GM12874 (cell line): ENCODE measurements around the gene SRRD.

Experiments used
- TF ChIP-seq, protein P1 (sequence below): IDR thresholded peaks from 2 replicates; pipeline ENCODE4 v1.5.1; 2011; ENCODE audit warnings: low read depth, mild to moderate bottlenecking, control low read depth, low read length, moderate library complexity; ENCODE audit not compliant: insufficient read depth

SRRD gene

GRCh38 chr22:26470807-26471206 is 12.9 kb upstream of the SRRD start:
- TF ChIP-seq, protein P1, sequence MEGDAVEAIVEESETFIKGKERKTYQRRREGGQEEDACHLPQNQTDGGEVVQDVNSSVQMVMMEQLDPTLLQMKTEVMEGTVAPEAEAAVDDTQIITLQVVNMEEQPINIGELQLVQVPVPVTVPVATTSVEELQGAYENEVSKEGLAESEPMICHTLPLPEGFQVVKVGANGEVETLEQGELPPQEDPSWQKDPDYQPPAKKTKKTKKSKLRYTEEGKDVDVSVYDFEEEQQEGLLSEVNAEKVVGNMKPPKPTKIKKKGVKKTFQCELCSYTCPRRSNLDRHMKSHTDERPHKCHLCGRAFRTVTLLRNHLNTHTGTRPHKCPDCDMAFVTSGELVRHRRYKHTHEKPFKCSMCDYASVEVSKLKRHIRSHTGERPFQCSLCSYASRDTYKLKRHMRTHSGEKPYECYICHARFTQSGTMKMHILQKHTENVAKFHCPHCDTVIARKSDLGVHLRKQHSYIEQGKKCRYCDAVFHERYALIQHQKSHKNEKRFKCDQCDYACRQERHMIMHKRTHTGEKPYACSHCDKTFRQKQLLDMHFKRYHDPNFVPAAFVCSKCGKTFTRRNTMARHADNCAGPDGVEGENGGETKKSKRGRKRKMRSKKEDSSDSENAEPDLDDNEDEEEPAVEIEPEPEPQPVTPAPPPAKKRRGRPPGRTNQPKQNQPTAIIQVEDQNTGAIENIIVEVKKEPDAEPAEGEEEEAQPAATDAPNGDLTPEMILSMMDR: no peak

DNA sequence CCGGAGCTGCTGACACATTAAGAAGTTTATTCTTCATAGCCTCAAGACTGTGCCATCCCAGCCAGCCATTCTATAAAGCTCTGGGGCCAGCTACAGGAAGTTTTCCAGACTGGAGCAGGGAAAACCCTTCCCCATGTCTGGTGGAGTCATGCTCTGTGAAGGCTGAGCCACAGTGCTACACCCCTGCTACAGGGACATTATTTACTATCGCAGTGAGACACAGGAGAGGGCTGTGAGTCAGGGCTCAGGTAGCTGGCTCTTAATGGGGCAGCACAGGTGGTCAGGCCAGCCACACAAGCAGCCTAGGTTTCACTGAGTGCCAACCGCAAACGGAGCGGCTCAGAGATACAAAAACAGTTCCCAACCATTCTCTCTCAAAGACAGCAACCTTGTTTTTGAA is 12.2 kb upstream of the SRRD start:
- TF ChIP-seq, protein P1: no peak

GRCh38 chr22:26474682-26475081 is 9.0 kb upstream of the SRRD start:
- TF ChIP-seq, protein P1: no peak

GRCh38 chr22:26476705-26477340 is 6.9 kb upstream of the SRRD start:
- TF ChIP-seq, protein P1: no peak

DNA sequence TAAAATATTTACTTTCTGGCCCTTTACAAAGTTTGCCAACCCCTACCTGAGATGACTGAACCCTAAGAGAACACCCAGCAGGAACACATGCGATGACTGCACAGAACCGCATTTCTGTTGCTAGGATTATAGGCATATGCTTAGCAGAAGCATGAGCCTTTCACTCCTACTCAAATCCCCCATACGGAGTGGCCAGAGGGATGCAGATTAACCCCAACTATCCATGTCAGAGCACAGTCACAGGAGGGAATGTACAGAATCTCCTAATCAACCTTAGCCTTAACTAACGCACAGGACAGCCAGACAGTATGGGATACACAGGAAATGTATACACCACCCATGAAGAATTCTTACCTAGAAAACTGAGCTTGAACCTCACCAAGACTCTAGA is 6.3 kb upstream of the SRRD start:
- TF ChIP-seq, protein P1: no peak

DNA sequence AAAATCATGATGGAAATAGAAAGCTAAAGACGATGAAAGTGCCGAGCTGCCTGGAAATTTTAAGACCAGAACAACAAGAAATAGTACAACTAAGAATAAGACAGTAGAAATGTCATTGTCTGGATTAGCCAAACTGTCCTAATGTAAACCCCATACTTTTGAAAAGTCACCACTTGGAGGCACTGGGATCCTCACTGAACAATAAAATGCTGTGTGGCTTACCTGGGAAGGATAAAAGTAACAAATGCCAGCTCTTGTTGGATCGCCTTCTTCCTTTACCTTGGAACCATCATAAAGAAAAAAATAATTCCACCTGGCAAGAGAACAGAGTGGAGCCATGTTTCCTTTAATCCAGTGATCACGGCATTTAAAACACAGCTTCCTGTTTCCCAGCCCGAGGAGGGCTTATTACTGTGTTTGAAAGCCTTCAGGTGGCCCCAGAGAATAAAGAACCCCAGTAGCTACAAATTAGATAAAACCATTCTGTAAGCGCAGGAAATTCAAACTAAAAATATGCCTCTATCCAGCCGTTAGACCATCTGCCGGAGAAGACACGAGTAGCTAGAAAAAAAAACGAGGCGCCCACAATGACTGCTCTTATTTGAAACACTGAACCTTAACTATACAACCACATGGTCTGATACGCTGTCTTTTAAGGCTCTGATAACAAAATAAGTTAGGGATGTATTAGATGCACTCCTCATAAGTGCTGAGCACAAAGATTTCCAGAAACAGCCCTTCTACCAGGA is 4.5 kb upstream of the SRRD start:
- TF ChIP-seq, protein P1: no peak

DNA sequence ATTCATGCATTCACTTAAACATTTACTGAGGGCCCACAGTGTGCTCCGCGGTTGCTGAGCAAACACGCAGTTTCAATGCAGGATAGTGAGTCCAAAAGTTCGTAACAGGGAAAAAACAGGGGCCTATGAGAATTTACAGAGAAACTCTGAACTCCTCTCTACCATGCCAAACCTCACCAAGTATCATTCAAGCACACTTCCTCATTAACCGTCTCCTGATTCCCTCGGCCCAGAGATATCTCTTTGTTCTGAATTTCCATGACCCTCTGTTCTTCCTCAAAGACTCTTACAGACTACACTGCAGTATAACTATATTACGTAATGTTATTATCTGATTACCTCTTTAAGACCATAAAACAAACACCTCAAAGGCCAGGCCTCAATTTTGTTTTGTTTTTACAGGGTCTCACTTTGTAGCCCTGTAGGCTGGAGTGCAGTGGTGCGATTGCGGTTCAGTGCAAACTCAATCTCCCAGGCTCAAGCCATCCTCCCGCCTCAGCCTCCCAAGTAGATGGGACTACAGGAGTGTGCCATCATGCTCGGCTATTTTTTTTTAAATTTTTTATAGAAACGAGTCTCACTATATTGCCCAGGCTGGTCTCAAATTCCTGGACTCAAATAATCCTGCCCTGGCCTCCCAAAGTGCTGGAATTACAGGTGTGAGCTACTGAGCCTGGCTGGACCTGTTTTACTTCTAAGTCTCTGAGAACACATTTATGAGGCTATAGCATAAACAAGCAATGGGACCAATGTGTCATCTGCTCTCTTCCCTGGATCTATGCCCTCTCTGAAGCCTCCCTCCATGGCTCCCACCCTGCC is 3.7 kb upstream of the SRRD start:
- TF ChIP-seq, protein P1: no peak
